Type B pancreatic cell (in vitro differentiated cells): ENCODE results near the gene ITGB1BP2. TPM values are rescaled to one million over a fixed set of nuclear protein-coding genes. Genes with fewer than 3 reads are reported as not detected.
"Not testable (repeated sequence)": the region's sequence is repeated elsewhere in the genome, so short reads cannot be mapped to it uniquely, and the experiment has no call there.

Source experiments
- DNase-seq: peaks from one replicate; pipeline ENCODE4 v3.0.0; 2021; ENCODE audit warnings: mixed read lengths; ENCODE audit not compliant: unreplicated experiment; ENCODE audit errors: extremely low spot score
- H3K27ac Mint-ChIP-seq: 2 replicates; pipeline ENCODE4 v1.8.0; 2021; ENCODE audit warnings: mild to moderate bottlenecking, mixed read lengths
- H3K27me3 Mint-ChIP-seq: 2 replicates; pipeline ENCODE4 v1.8.0; 2021; ENCODE audit warnings: mixed read lengths
- H3K36me3 Mint-ChIP-seq: 2 replicates; pipeline ENCODE4 v1.8.0; 2021; ENCODE audit warnings: mixed read lengths
- H3K4me1 Mint-ChIP-seq: one replicate; pipeline ENCODE4 v1.8.0; 2021; ENCODE audit warnings: mixed read lengths; ENCODE audit not compliant: unreplicated experiment
- H3K4me3 Mint-ChIP-seq: 2 replicates; pipeline ENCODE4 v1.8.0; 2021; ENCODE audit warnings: mild to moderate bottlenecking, mixed read lengths
- H3K9me3 Mint-ChIP-seq: 2 replicates; pipeline ENCODE4 v1.8.0; 2021; ENCODE audit warnings: mixed read lengths
- CTCF ChIP-seq: fragments of 200-600 bp; sonication (generic); conservative IDR thresholded peaks from 2 replicates; pipeline ENCODE4 v1.5.0; 2021; ENCODE audit warnings: antibody characterized with exemption, mild to moderate bottlenecking
- total RNA-seq: library from RNA; stranded (reverse); gene quantifications from 2 replicates; pipeline ENCODE4 v1.2.1, GENCODE V29; 2021; ENCODE audit warnings: low replicate concordance

The ITGB1BP2 gene
- total RNA-seq, 1 donor from 2014 or later = 3.6 TPM

GRCh38 chrX:71326394-71326793 lies 24.8 kb downstream of the ITGB1BP2 start:
- Mint-ChIP-seq H3K36me3 (peaks cover 12% of the 10 kb centered on the region), H3K27me3 (no peaks in the 10 kb centered on the region), H3K4me3 (no peak overlapping the region)

DNA sequence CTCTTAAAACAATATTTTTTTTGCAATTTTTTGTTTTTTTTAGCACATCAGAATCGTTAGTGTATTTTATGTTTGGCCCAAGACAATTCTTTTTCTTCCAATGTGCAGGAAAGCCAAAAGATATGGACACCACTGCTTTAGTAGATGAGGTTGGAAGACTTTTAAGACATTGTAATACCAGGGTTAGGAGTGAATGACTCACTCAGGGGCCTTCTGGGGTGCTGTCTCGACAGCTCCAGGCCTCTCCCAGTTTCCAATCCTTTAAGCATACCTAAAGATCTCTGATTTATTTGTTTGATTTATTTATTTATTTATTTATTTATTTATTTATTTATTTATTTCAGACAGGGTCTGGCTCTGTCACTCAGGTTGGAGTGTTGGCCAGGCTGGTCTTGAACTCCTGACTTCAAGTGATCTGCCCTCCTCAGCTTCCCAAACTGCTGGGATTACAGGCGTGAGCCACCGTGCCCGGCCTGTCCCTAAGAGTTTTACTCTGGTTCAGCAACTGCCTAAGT lies 47.7 kb downstream of the ITGB1BP2 start:
- H3K27me3 Mint-ChIP-seq, H3K36me3 Mint-ChIP-seq, H3K9me3 Mint-ChIP-seq, H3K4me1 Mint-ChIP-seq, DNase-seq, H3K4me3 Mint-ChIP-seq, H3K27ac Mint-ChIP-seq: not testable (repeated sequence)

More at GRCh38 chrX:71326394-71326793, 24.8 kb downstream of the ITGB1BP2 start:
- Mint-ChIP-seq H3K4me1 (no peaks in the 10 kb centered on the region), H3K9me3 (no peaks in the 10 kb centered on the region), H3K27ac (no peak overlapping the region)
- no peak for DNase-seq
- TF ChIP-seq CTCF = no peak

- not testable (repeated sequence) for H3K4me3 Mint-ChIP-seq, H3K27me3 Mint-ChIP-seq, DNase-seq, H3K9me3 Mint-ChIP-seq, H3K27ac Mint-ChIP-seq, H3K36me3 Mint-ChIP-seq, H3K4me1 Mint-ChIP-seq
Measured at GRCh38 chrX:71349867-71350266, 48.3 kb downstream of the ITGB1BP2 start.

DNA sequence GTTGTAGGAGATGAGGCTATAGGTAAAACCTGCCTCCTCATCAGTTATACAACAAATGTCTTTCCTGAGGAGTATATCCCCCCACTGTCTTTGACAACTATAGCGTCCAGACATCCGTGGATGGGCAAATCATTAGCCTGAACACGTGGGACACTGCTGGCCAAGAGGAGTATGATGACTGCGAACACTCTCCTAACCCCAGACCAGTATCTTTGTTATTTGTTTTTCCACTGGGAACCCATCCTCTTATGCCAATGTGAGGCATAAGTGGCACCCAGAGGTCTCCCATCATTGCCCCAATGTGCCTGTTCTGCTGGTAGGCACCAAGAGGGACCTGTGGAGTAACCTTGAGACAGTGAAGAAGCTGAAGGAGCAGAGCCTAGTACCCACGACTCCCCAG lies 50.9 kb downstream of the ITGB1BP2 start:
- H3K27me3 Mint-ChIP-seq, H3K36me3 Mint-ChIP-seq, H3K4me1 Mint-ChIP-seq, H3K27ac Mint-ChIP-seq, H3K9me3 Mint-ChIP-seq, DNase-seq, H3K4me3 Mint-ChIP-seq: not testable (repeated sequence)

Other genes starting within 250 kb of the ITGB1BP2 start
- 67.0 and 79.3 TPM in 2 replicates for gene SNX12, start 233.4 kb upstream of the ITGB1BP2 start, total RNA-seq
- 18.8 and 34.1 TPM in 2 replicates for gene FOXO4, start 205.9 kb upstream of the ITGB1BP2 start, total RNA-seq
- gene CXorf65, start 195.0 kb upstream of the ITGB1BP2 start, total RNA-seq = not detected in 2 replicates
- 1.5 and 5.2 TPM in 2 replicates for gene IL2RG, start 190.2 kb upstream of the ITGB1BP2 start, total RNA-seq
- gene MED12, start 183.2 kb upstream of the ITGB1BP2 start, total RNA-seq = 44.1 and 77.2 TPM in 2 replicates
- 0.86 and 17.9 TPM in 2 replicates for gene NLGN3, start 156.9 kb upstream of the ITGB1BP2 start, total RNA-seq
- 3.9 and 15.3 TPM in 2 replicates for gene GJB1, start 78.5 kb upstream of the ITGB1BP2 start, total RNA-seq
- gene ZMYM3, start 47.6 kb upstream of the ITGB1BP2 start, total RNA-seq = 34.9 and 67.8 TPM in 2 replicates
- gene NONO, start 18.1 kb upstream of the ITGB1BP2 start, total RNA-seq = 428 and 634 TPM in 2 replicates
- 27.9 and 34.8 TPM in 2 replicates for gene TAF1, start 64.6 kb downstream of the ITGB1BP2 start, total RNA-seq
- 121 and 180 TPM in 2 replicates for gene OGT, start 231.4 kb downstream of the ITGB1BP2 start, total RNA-seq